Esophagus squamous epithelium (tissue), 5 donors: ENCODE measurements around the gene OGFOD3. TPM values are rescaled to one million over a fixed set of nuclear protein-coding genes. Genes with fewer than 3 reads are reported as not detected.

Experiments used
- DNase-seq: peaks from one replicate; lab custom pipeline; 2025; lab: John Stamatoyannopoulos, UW
- H3K27ac ChIP-seq, 4 donors: fragments of 200-600 bp; sonication (generic); one replicate each; pipeline ENCODE4 v1.5.1; 2016 to 2019; ENCODE audit warnings: mild to moderate bottlenecking in 1 of 4
- H3K27me3 ChIP-seq, 4 donors: fragments of 200-600 bp; sonication (generic); 1 replicate in 3 of 4; 2 replicates in 1 of 4; pipeline versions ENCODE4 v1.5.1 to v1.6.0; 2017 to 2021; ENCODE audit warnings: antibody characterized with exemption in 1 of 4
- H3K36me3 ChIP-seq, 3 donors: fragments of 200-600 bp; sonication (generic); one replicate each; pipeline ENCODE4 v1.5.1; 2016 to 2019
- H3K4me1 ChIP-seq, 3 donors: fragments of 200-600 bp; sonication (generic); one replicate each; pipeline ENCODE4 v1.5.1; 2017 to 2019
- H3K4me3 ChIP-seq, 4 donors: fragments of 200-600 bp; sonication (generic); 1 replicate in 3 of 4; 2 replicates in 1 of 4; pipeline ENCODE4 v1.5.1; 2016 to 2019; ENCODE audit warnings: mild to moderate bottlenecking in 2 of 4, moderate library complexity in 1 of 4
- H3K9me3 ChIP-seq, 3 donors: fragments of 200-600 bp; sonication (generic); one replicate each; pipeline ENCODE4 v1.5.1; 2016 to 2019
- CTCF ChIP-seq, 6 experiments: fragments of 450-650 bp in 4 of 6; fragments of 200-600 bp in 2 of 6; sonication (generic) in 2 of 6; IDR thresholded peaks; one replicate each; pipeline ENCODE4 v1.5.1; 2016 to 2019; ENCODE audit warnings: antibody characterized with exemption in 6 of 6, mild to moderate bottlenecking in 4 of 6, moderate library complexity in 4 of 6
- POLR2A ChIP-seq, 4 donors: fragments of 450-650 bp; IDR thresholded peaks; one replicate each; pipeline ENCODE4 v1.6.1; 2017; ENCODE audit warnings: antibody characterized with exemption in 4 of 4, mild to moderate bottlenecking in 4 of 4, moderate library complexity in 3 of 4
- WGBS, 2 donors: methylation state at CpG; one replicate each; pipeline ENCODE4 v1.1.5; 2018; 5-methylcytosine and 5-hydroxymethylcytosine counted together
- intact Hi-C: fragments of 100-400 bp; cut with DNase I; formaldehyde crosslinking; loops from one replicate; pipeline ENCODE4 v1.15.0; 2022
- total RNA-seq, 4 donors: library from RNA; depleted of rRNA; stranded (reverse); fragments of >200 nt; gene quantifications; one replicate each; pipeline ENCODE4 v1.1.0, GENCODE V29; 2016
- donor health status: DM: yes; HTN: yes; CAD: no.

OGFOD3 gene
- total RNA-seq, 4 donors from 2014 or later = 11.9 to 26.7 (median 19.4) TPM

GRCh38 chr17:82394278-82394677, 24.1 kb downstream of the OGFOD3 start:
- Histone ChIP-seq H3K9me3 (no peaks in the 10 kb centered on the region), H3K4me1 (peaks cover 0 to 27% (median 0%) of the 10 kb centered on the region in 3 donors), H3K36me3 (peaks cover 0 to 62% (median 0%) of the 10 kb centered on the region in 3 donors), H3K27ac (no peak overlapping the region), H3K27me3 (no peaks in the 10 kb centered on the region), H3K4me3 (no peak overlapping the region)
- TF ChIP-seq CTCF (IDR thresholded peaks at IDR 0.05) (no peak), POLR2A (IDR thresholded peaks at IDR 0.05) (no peak)
- no peak for DNase-seq
- intact Hi-C loops = no loop called here
- 81 to 87% methylated on average over 7 to 9 of the region's 12 CpGs for WGBS, 2 donors

GRCh38 chr17:82392941-82393340, 25.4 kb downstream of the OGFOD3 start:
- no peak overlapping the region for H3K27ac ChIP-seq
- H3K27me3 ChIP-seq = peaks cover 0 to 7% (median 0%) of the 10 kb centered on the region in 4 donors
- TF ChIP-seq POLR2A (IDR thresholded peaks at IDR 0.05) (no peak), CTCF (IDR thresholded peaks at IDR 0.05) (no peak)
- peaks cover 0 to 60% (median 0%) of the 10 kb centered on the region in 3 donors for H3K36me3 ChIP-seq
- peaks cover 0 to 13% (median 0%) of the 10 kb centered on the region in 3 donors for H3K4me1 ChIP-seq
- intact Hi-C loops = no loop called here
- whole genome bisulfite sequencing, 2 donors = 91 to 96% methylated on average over 14 to 15 of the region's 15 CpGs
- no peaks in the 10 kb centered on the region for H3K9me3 ChIP-seq
- no peak overlapping the region for H3K4me3 ChIP-seq
- DNase-seq = no peak

- DNase-seq = no peak
Observed at GRCh38 chr17:82392209-82392920, 26.0 kb downstream of the OGFOD3 start.

GRCh38 chr17:82391496-82392066, 26.8 kb downstream of the OGFOD3 start:
- TF ChIP-seq POLR2A (IDR thresholded peaks at IDR 0.05) (no peak), CTCF (IDR thresholded peaks at IDR 0.05) (no peak)
- Histone ChIP-seq H3K9me3 (no peaks in the 10 kb centered on the region), H3K27ac (no peak overlapping the region), H3K4me3 (no peak overlapping the region), H3K27me3 (peaks cover 0 to 21% (median 0%) of the 10 kb centered on the region in 4 donors), H3K36me3 (peaks cover 0 to 48% (median 0%) of the 10 kb centered on the region in 3 donors), H3K4me1 (peaks cover 6 to 8% (median 8%) of the 10 kb centered on the region in 3 donors)
- intact Hi-C loops = no loop called here
- 100% methylated on average over 3 of the region's 23 CpGs; no CpG with 5 or more reads in 1 of the 2 donors for WGBS, 2 donors
- DNase-seq = no peak

More at GRCh38 chr17:82392209-82392920, 26.0 kb downstream of the OGFOD3 start:
- WGBS, 2 donors = 88 to 97% methylated on average over 12 to 19 of the region's 28 CpGs
- no peaks in the 10 kb centered on the region for H3K9me3 ChIP-seq
- no peak overlapping the region for H3K4me3 ChIP-seq
- TF ChIP-seq POLR2A (IDR thresholded peaks at IDR 0.05) (no peak), CTCF (IDR thresholded peaks at IDR 0.05) (no peak)
- no peak overlapping the region for H3K27ac ChIP-seq
- H3K27me3 ChIP-seq = peaks cover 0 to 13% (median 0%) of the 10 kb centered on the region in 4 donors
- H3K4me1 ChIP-seq = peaks cover 0 to 8% (median 0%) of the 10 kb centered on the region in 3 donors
- intact Hi-C loops = no loop called here
- peaks cover 0 to 54% (median 0%) of the 10 kb centered on the region in 3 donors for H3K36me3 ChIP-seq

- intact Hi-C loops = no loop called here
- no peak overlapping the region for H3K27ac ChIP-seq
- TF ChIP-seq CTCF (IDR thresholded peaks at IDR 0.05) = no peak
- DNase-seq = no peak
- no peak overlapping the region for H3K4me3 ChIP-seq
- peaks cover 0 to 27% (median 0%) of the 10 kb centered on the region in 4 donors for H3K27me3 ChIP-seq
- no peaks in the 10 kb centered on the region for H3K9me3 ChIP-seq
- 90 to 93% methylated on average over 7 of the region's 13 CpGs for WGBS, 2 donors
- H3K36me3 ChIP-seq = peaks cover 0 to 48% (median 0%) of the 10 kb centered on the region in 3 donors
- H3K4me1 ChIP-seq = peaks cover 9 to 15% (median 10%) of the 10 kb centered on the region in 3 donors
Observed at GRCh38 chr17:82390860-82391435, 27.4 kb downstream of the OGFOD3 start.
